Spleen (tissue), 11 donors: ENCODE data around the gene PLCB1. TPM values are rescaled to one million over a fixed set of nuclear protein-coding genes. Genes with fewer than 3 reads are reported as not detected.

ENCODE experiments used
- DNase-seq: peaks from one replicate; pipeline ENCODE4 v3.0.0-alpha.2; 2020
- H3K27ac ChIP-seq, 8 donors: fragments of 200-600 bp; sonication (generic) in 7 of 8; 1 replicate in 4 of 8; 2 replicates in 4 of 8; pipeline versions ENCODE4 v1.5.0 to v1.8.0; 2016 to 2021; ENCODE audit warnings: inconsistent platforms in 4 of 8, mild to moderate bottlenecking in 4 of 8, moderate library complexity in 1 of 8
- H3K27me3 ChIP-seq, 7 donors: fragments of 200-600 bp; sonication (generic) in 6 of 7; replicated peaks in 1 of 7; 1 replicate in 4 of 7; 2 replicates in 3 of 7; pipeline versions ENCODE4 v1.5.0 to v1.8.0; 2016 to 2021; ENCODE audit warnings: inconsistent platforms in 3 of 7, mild to moderate bottlenecking in 1 of 7
- H3K36me3 ChIP-seq, 6 donors: fragments of 200-600 bp; sonication (generic) in 5 of 6; 1 replicate in 4 of 6; 2 replicates in 2 of 6; pipeline versions ENCODE4 v1.5.0 to v1.8.0; 2016 to 2021; ENCODE audit warnings: inconsistent platforms in 2 of 6
- H3K4me1 ChIP-seq, 6 donors: fragments of 200-600 bp; sonication (generic) in 5 of 6; 1 replicate in 3 of 6; 2 replicates in 3 of 6; pipeline versions ENCODE4 v1.5.0 to v1.8.0; 2016 to 2021; ENCODE audit warnings: inconsistent platforms in 3 of 6
- H3K4me3 ChIP-seq, 8 donors: fragments of 200-600 bp; sonication (generic) in 7 of 8; 1 replicate in 4 of 8; 2 replicates in 4 of 8; pipeline versions ENCODE4 v1.5.0 to v1.8.0; 2016 to 2021; ENCODE audit warnings: inconsistent platforms in 4 of 8, mild to moderate bottlenecking in 4 of 8, moderate library complexity in 2 of 8
- H3K9me3 ChIP-seq, 8 donors: fragments of 200-600 bp; sonication (generic) in 7 of 8; 1 replicate in 4 of 8; 2 replicates in 4 of 8; pipeline versions ENCODE4 v1.5.0 to v1.8.0; 2016 to 2021; ENCODE audit warnings: inconsistent platforms in 4 of 8
- POLR2A ChIP-seq, 3 donors: fragments of 450-650 bp; IDR thresholded peaks; one replicate each; pipeline ENCODE4 v1.5.1; 2017; ENCODE audit warnings: antibody characterized with exemption in 3 of 3, mild to moderate bottlenecking in 1 of 3
- POLR2AphosphoS5 ChIP-seq, 3 donors: sonication (generic); formaldehyde crosslinking; IDR thresholded peaks; one replicate each; pipeline ENCODE4 v1.5.1; 2017; ENCODE audit warnings: antibody characterized with exemption in 3 of 3
- WGBS, 5 donors: extraction: QIAGEN DNeasy Blood & Tissue Kit in 3 of 5; methylation state at CpG; one replicate each; pipeline versions ENCODE4 v1.1.5 to v1.1.7; 2013 to 2018; 5-methylcytosine and 5-hydroxymethylcytosine counted together
- intact Hi-C: fragments of 100-400 bp; cut with DNase I; formaldehyde crosslinking; loops from one replicate; pipeline ENCODE4 v1.15.0; 2023; ENCODE audit warnings: low total_unique reads
- polyA plus RNA-seq, 3 donors: library from polyadenylated mRNA; stranded (reverse); fragments of 200-250 nt; gene quantifications; one replicate each; pipeline ENCODE4 v1.2.1, GENCODE V29; 2013
- total RNA-seq, 7 donors: library from RNA; depleted of rRNA in 3 of 7; stranded (reverse); fragments of >200 nt in 3 of 7; fragmentation: NEBNext Ultra II Directional in 4 of 7; extraction: Animal tissue kit (Norgen Biotek cat#: 25700) in 4 of 7; gene quantifications; one replicate each; pipeline versions ENCODE4 v1.1.0 to v1.2.1, GENCODE V29; 2016 to 2021
- TF ChIP-seq, protein P1 (sequence below), 11 experiments: fragments of 200-600 bp in 7 of 11; fragments of 450-650 bp in 4 of 11; sonication (generic) in 4 of 11; IDR thresholded peaks in 8 of 11; conservative IDR thresholded peaks in 3 of 11; 1 replicate in 7 of 11; 2 replicates in 4 of 11; pipeline versions ENCODE4 v1.4.0 to v1.8.0; 2016 to 2021; ENCODE audit warnings: antibody characterized with exemption in 11 of 11, inconsistent platforms in 4 of 11, mild to moderate bottlenecking in 1 of 11
- donor health status: healthy with polysubstance abuse.
- donor health status: DM: no; HTN: no; CAD: no; lungs with moderate emphysema.
- donor health status: DM: no; HTN: no; CAD: no.
- donor health status: Bipolar disorder and iron deficiency.
- donor health status: healthy.
- donor health status: DM: no; HTN: no; CAD: no.
- donor health status: DM: yes; HTN: yes; CAD: no.

The PLCB1 gene
- total and polyA plus RNA-seq, 10 donors = 1.0 to 33.7 (median 16.2) TPM

- H3K9me3 ChIP-seq = no peaks in the 10 kb centered on the region
- no peak overlapping the region for H3K27ac ChIP-seq
- TF ChIP-seq POLR2AphosphoS5 (IDR thresholded peaks at IDR 0.05) = no peak
- no peak for TF ChIP-seq POLR2A (IDR thresholded peaks at IDR 0.05)
- TF ChIP-seq, protein P1, sequence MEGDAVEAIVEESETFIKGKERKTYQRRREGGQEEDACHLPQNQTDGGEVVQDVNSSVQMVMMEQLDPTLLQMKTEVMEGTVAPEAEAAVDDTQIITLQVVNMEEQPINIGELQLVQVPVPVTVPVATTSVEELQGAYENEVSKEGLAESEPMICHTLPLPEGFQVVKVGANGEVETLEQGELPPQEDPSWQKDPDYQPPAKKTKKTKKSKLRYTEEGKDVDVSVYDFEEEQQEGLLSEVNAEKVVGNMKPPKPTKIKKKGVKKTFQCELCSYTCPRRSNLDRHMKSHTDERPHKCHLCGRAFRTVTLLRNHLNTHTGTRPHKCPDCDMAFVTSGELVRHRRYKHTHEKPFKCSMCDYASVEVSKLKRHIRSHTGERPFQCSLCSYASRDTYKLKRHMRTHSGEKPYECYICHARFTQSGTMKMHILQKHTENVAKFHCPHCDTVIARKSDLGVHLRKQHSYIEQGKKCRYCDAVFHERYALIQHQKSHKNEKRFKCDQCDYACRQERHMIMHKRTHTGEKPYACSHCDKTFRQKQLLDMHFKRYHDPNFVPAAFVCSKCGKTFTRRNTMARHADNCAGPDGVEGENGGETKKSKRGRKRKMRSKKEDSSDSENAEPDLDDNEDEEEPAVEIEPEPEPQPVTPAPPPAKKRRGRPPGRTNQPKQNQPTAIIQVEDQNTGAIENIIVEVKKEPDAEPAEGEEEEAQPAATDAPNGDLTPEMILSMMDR (IDR thresholded peaks at IDR 0.05 in 8 of 11, conservative IDR thresholded peaks at IDR 0.05 in 3 of 11) = peak in 9 of 11 experiments; percentile 40 to 80 (median 68)
- intact Hi-C loops = loop anchor here (2.0 kb wide), 1 partner anchor 568 kb away; no protein-coding TSS in a partner anchor
- H3K27me3 ChIP-seq = no peaks in the 10 kb centered on the region
- no peak overlapping the region for H3K4me3 ChIP-seq
- H3K4me1 ChIP-seq = no peaks in the 10 kb centered on the region
- no peak for DNase-seq
- WGBS, 5 donors = 53 to 67% (median 56%) methylated on average over 5 of the region's 5 CpGs
- no peaks in the 10 kb centered on the region for H3K36me3 ChIP-seq
Observed at GRCh38 chr20:8790442-8791074, 658.5 kb downstream of the PLCB1 start.

DNA sequence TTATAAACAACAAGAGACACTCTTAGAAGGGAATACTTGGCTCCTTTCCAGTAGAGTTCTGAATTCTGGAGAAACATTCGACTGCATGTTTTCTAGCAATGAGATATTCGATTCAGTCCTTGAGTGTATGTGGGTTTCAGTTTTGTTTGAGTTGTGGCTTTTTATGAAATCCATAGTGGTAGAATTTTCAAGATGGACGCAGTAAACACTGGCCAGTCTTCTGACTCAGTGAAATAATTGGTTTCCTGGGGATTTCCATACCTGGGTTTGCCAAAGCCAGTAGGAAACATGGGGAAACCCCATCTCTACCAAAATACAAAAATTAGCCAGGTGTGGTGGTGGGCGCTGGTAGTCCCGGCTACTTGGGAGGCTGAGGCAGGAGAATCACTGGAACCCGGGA lies 663.3 kb downstream of the PLCB1 start:
- no peaks in the 10 kb centered on the region for H3K36me3 ChIP-seq
- H3K9me3 ChIP-seq = no peaks in the 10 kb centered on the region
- intact Hi-C loops = no loop called here
- H3K4me1 ChIP-seq = no peaks in the 10 kb centered on the region
- H3K27ac ChIP-seq = no peak overlapping the region
- no peaks in the 10 kb centered on the region for H3K27me3 ChIP-seq
- WGBS, 5 donors = 83 to 89% (median 87%) methylated on average over 6 of the region's 6 CpGs
- TF ChIP-seq POLR2AphosphoS5 (IDR thresholded peaks at IDR 0.05) (no peak), POLR2A (IDR thresholded peaks at IDR 0.05) (no peak)
- no peak for DNase-seq
- no peak overlapping the region for H3K4me3 ChIP-seq

DNA sequence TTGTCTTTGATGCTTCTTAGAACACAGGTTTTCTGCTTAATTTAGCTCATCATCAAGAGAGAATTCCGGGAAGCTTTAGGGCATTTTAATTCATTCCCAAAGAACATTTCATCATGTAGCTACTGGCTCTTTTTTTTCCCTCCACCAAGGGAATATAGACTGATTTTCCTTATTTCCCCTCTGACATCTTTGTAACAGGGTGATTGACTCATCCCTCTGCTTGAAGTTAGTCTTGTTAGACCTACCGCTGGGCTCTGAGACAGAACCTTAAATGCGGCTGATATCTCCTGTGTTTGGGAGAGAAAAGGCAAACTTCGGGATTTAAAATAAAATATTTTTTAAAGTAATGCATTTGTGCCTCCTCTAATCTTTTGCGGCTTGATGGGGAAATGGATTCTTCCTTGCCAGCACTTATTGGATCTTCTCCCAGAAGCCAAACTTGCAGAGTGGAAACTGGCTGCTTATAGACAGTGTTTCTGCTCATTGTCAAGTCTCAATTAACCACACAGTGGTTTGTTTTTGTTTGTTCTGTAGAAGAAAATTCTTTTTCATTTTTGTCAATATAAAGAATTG lies 664.1 kb downstream of the PLCB1 start:
- TF ChIP-seq POLR2AphosphoS5 (IDR thresholded peaks at IDR 0.05) = no peak
- TF ChIP-seq POLR2A (IDR thresholded peaks at IDR 0.05) = no peak
- TF ChIP-seq, protein P1 (IDR thresholded peaks at IDR 0.05 in 8 of 11, conservative IDR thresholded peaks at IDR 0.05 in 3 of 11) = no peak
- no peak overlapping the region for H3K27ac ChIP-seq

DNA sequence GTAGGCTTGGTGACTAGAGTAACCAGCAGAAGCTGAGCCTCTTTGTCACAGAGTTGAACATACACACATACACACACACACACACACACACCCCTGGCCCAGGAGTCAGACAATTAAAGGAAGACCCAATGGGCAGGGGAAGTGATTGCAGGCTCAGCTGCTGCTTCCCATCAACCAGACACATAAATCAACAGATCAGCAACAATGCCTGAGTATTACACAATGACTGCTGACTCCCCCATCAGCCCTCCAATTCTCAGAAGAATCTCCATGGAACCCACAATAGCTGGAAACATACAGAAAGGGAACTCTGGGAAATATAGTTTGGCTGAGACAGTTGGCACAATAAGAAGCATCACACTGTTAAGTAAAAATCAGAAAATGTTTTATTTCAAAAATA lies 666.4 kb downstream of the PLCB1 start:
- Histone ChIP-seq H3K9me3 (no peaks in the 10 kb centered on the region), H3K36me3 (no peaks in the 10 kb centered on the region), H3K4me3 (no peak overlapping the region), H3K27me3 (no peaks in the 10 kb centered on the region), H3K27ac (no peak overlapping the region), H3K4me1 (no peaks in the 10 kb centered on the region)
- TF ChIP-seq POLR2A (IDR thresholded peaks at IDR 0.05) = no peak
- intact Hi-C loops = no loop called here
- no peak for DNase-seq

More for the DNA sequence above, 664.1 kb downstream of the PLCB1 start:
- WGBS, 5 donors = 69 to 87% (median 85%) methylated on average over 5 of the region's 5 CpGs
- no peak overlapping the region for H3K4me3 ChIP-seq
- DNase-seq = no peak
- H3K9me3 ChIP-seq = no peaks in the 10 kb centered on the region
- no peaks in the 10 kb centered on the region for H3K4me1 ChIP-seq
- no peaks in the 10 kb centered on the region for H3K27me3 ChIP-seq
- H3K36me3 ChIP-seq = no peaks in the 10 kb centered on the region
- intact Hi-C loops = no loop called here

GRCh38 chr20:8800089-8800488 lies 668.0 kb downstream of the PLCB1 start:
- no peak for DNase-seq
- H3K9me3 ChIP-seq = no peaks in the 10 kb centered on the region
- H3K36me3 ChIP-seq = no peaks in the 10 kb centered on the region
- no peak for TF ChIP-seq POLR2A (IDR thresholded peaks at IDR 0.05)
- TF ChIP-seq, protein P1 (IDR thresholded peaks at IDR 0.05 in 8 of 11, conservative IDR thresholded peaks at IDR 0.05 in 3 of 11) = no peak
- no peak for TF ChIP-seq POLR2AphosphoS5 (IDR thresholded peaks at IDR 0.05)
- 3 to 96% (median 84%) methylated on average over 1 of the region's 1 CpG for WGBS, 5 donors
- H3K4me3 ChIP-seq = no peak overlapping the region
- H3K27me3 ChIP-seq = peaks cover 0 to 5% (median 0%) of the 10 kb centered on the region in 7 donors
- H3K27ac ChIP-seq = no peak overlapping the region
- intact Hi-C loops = no loop called here
- no peaks in the 10 kb centered on the region for H3K4me1 ChIP-seq
